GM19239 (cell line): Measurements from ENCODE around the gene MAGI2.
"Not testable (repeated sequence)": the region's sequence is repeated elsewhere in the genome, so short reads cannot be mapped to it uniquely, and the experiment has no call there.

Experiments used
- DNase-seq: peaks from one replicate; pipeline ENCODE4 v3.0.0; 2011; ENCODE audit warnings: low spot score; ENCODE audit not compliant: insufficient read length
- FAIRE-seq: peaks from 2 replicates; lab custom pipeline; 2011; peaks lifted over from hg19 to GRCh38; lab: Jason Lieb, UNC

MAGI2 gene

GRCh38 chr7:79091011-79091410 is 362.5 kb downstream of the MAGI2 start:
- FAIRE-seq (no peak), DNase-seq (no peak)

- DNase-seq (no peak), FAIRE-seq (no peak)
Observed at GRCh38 chr7:79090543-79090942, 362.9 kb downstream of the MAGI2 start.

DNA sequence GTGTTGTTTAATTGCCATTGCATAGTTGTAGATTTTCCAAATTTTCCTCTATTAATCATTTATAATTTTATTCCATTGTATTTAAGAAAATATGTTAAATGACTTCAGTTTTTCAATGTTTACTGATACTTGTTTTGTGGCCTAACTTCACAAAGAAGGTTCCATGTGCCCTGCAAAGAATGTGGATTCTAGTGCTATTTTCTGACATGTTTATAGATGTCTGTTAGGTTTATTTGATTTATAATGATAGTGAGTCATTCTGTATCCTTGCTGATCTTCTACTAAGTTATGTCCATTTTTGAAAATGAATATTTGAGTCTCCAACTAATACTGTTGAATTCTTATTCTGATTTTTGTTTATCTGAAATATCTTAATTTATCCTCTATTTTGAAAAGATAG is 369.0 kb downstream of the MAGI2 start:
- FAIRE-seq (no peak), DNase-seq (no peak)

GRCh38 chr7:79079919-79080554 is 373.4 kb downstream of the MAGI2 start:
- no peak for FAIRE-seq
- no peak for DNase-seq

DNA sequence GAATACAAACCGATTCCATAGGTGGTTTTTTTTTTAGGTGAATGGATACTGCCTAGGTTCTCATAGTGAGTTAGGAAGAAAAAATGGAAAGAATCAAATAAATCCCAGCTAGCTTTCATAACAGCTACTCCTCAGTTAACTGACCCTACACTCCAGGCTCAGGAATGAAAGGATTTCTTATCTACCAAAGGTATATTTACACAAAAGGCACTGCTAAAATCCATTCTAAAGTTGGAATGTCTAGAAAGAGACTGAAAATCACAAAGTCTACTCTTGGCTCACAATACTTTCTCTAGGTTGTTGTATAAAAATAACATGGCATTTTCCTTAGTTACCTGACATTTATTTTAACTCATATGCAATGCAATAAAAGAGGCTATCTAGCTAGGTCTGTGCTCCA is 375.2 kb downstream of the MAGI2 start:
- DNase-seq (no peak), FAIRE-seq (no peak)

- not testable (repeated sequence) for FAIRE-seq, DNase-seq
Observed at GRCh38 chr7:79071187-79071586, 382.3 kb downstream of the MAGI2 start.

DNA sequence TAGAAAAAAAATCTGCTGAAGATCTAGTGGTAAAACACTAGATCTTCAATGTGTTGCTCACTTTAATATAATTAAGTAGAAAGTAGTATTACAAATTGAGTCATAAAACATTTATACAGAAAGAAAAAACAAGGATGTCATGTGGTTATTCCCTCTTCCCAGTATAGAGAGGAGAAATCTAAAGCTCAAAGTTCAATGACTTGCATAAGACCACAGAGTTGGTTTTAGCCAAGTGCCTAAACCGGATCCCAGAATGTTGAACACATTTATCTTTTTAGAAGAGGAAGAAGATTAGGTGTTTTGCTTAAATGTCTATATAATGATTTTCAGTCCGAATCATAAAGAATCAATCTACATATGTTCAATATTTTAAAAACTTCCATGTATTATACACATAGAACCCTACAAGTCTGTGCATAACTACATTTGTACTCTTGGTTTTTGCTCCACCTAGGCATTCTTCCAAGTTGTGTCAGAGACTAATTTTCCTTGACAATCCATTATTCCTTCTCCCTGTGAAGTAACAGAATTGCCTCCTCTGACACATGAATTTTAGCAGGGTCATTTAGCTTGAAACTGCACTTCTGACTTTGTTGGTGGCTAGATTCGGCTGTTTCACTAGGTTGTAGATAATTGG is 389.2 kb downstream of the MAGI2 start:
- no peak for FAIRE-seq
- DNase-seq: no peak

DNA sequence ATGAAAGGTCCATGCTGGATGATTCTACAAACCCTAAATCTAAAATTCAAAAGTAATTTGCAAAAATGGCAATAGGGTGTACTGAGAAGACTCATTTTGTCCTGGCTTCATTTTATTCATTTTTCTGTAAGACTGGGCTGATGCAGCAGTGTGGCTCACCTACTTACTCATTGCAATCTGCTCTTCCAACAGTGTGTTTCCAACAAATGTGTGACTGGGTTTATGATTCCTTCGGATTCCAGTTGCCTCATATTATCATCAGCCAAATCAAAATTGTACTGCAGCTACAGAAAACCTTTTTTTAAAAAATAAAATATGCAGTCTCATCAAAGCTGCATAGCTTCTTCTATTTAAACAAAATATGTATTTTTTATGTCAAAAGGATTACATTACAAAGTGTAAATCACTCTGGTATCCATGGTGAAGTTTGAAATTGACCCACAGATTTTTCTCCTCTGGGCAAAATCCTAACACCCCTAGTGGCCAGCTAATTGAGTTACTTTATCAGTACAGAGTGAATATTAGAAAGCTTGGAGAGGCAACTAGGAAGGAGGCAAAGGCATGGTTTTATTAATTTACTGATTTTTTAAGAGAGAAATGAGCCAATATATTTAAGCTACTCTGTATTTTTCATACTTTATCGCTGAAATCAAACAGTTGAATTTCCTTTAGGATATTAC is 390.3 kb downstream of the MAGI2 start:
- DNase-seq (no peak), FAIRE-seq (no peak)

DNA sequence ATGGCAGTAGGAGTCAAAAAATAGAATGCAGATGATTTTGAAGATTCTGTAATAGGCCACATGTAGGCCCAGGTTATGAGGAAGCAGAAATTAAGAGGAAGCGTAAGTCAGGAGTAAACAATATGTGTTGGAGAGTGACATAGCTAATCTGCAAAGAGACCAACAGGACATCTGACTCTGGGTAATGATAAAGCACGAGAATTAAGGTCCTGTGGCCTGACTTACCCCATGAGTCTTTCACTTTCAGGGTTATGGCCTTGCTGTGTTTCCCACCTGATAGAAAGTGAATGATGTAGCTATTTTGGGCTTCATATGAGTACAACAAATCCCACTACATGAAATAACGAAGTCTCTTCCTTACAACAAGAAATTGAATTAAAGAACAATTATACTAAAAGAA is 393.0 kb downstream of the MAGI2 start:
- FAIRE-seq: no peak
- no peak for DNase-seq

GRCh38 chr7:79055722-79056415 is 397.6 kb downstream of the MAGI2 start:
- DNase-seq (no peak), FAIRE-seq (no peak)

- FAIRE-seq (no peak), DNase-seq (no peak)
Observed at GRCh38 chr7:79051915-79052314, 401.6 kb downstream of the MAGI2 start.

DNA sequence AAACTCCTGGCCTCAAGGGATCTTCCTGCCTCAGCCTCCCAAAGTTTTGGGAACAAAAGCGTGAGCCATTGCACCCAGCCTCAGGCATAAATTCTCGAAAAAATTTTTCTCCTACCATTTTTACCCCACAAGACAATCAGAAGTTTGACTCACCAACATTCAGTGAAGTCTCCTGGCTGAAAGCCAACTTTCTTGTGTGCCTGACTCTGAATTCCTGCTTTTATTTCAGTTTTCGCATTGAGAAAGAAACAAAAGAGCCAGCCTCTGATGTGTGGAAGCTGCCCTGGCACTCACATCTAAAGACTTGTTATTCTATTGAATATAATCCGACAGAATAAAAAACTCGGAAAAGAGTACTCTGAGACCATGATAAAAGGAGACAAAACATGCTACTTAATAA is 402.9 kb downstream of the MAGI2 start:
- no peak for FAIRE-seq
- DNase-seq: no peak

DNA sequence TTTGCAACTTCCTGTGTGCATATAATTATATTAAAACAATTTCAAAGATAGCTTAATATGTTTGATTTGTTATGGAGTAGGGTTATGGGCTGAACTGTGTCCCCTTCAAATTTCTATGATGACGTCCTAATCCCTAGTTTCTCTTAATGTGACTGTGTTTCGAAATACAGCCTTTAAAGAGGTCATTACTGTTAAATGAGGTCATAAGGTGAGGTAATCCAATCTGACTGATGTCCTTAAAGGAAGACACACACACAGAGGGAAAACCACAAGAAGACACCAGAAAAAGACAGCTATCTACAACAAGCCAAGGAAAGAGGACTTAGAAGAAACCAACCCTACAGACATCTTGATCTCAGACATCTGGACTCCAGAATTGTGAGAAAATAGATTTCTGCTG is 407.4 kb downstream of the MAGI2 start:
- no peak for DNase-seq
- FAIRE-seq: no peak

GRCh38 chr7:79037001-79037400 is 416.5 kb downstream of the MAGI2 start:
- FAIRE-seq: no peak
- DNase-seq: no peak

DNA sequence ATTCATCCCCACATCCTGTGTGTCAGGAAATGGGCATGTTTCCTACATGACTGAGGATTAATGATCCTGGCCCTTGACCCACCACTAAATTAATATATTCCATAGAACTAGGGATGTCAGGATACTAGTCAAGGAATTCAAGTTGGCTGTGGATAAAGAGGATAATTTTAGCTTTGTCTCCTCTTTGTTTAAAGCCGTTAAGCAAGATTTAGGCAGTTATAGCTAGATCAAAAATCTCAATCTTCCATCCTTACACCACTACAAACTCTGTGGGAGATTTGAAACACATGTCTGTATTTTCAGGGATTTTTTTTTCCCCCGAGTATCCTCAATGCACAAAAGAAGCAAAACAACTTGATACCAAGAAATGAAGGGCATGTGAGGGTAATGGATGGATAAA is 417.1 kb downstream of the MAGI2 start:
- FAIRE-seq (no peak), DNase-seq (no peak)

GRCh38 chr7:79035858-79036257 is 417.6 kb downstream of the MAGI2 start:
- FAIRE-seq (no peak), DNase-seq (no peak)

- FAIRE-seq (no peak), DNase-seq (no peak)
Observed at GRCh38 chr7:79034730-79035129, 418.7 kb downstream of the MAGI2 start.

DNA sequence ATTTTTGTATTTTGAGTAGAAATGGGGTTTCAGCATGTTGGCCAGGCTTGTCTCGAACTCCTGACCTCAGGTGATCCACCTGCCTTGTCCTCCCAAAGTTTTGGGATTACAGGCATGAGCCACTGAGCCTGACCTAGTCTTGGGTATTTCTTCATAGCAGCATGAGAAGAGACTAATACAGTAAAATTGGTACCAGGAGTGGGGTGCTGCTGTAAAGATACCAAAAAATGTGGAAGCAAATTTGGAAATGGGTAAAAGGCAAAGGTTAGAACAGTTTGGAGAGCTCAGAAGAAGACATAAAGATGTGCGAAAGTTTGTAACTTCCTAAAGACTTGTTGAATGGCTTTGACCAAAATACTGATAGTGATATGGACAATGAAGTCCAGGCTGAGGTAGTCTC is 433.8 kb downstream of the MAGI2 start:
- not testable (repeated sequence) for DNase-seq, FAIRE-seq

DNA sequence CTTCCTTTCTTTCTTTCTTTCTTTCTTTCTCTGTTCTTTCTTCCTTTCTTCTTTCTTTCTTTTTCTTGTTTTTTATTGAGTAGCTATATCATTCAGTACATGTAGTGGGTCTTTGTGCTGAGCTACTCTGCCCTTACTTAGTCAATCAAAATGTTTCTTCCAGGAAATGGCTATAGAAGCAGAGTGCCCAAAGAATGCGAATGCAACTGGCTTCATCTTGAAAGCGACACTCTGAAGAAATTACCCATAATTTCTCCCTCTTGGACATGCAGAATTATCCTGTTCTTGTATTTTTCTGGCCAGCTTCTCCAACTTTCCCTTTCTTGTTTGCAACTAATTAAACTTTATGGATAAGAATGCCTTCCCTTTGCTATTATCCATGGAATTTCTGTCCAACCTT is 441.5 kb downstream of the MAGI2 start:
- FAIRE-seq: no peak
- no peak for DNase-seq

- no peak for DNase-seq
- FAIRE-seq: no peak
Observed at GRCh38 chr7:79009647-79010046, 443.8 kb downstream of the MAGI2 start.

DNA sequence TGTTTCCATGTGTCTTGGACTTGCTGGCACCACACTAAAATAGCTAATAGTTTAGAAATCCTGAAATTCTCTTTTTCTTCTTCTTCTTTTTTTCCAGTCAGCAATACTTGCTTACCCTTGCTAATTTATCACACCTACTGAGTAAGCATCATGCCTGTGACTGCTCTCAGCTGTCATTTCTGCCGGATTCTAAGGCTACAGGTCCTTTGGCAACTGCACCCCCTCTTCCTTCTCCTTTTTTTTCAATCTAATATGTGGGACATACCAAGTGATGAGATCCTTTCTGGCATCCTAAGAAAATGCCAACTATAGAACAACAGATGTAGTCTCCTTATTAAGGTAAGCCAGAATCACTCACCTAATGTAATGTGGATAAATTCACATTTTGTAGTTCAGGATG is 444.7 kb downstream of the MAGI2 start:
- FAIRE-seq (no peak), DNase-seq (no peak)
